HG02973 (cell line): ENCODE results near the gene SMAD6.

Experiments
- ATAC-seq: cut with Tn5 transposase; IDR thresholded peaks from one replicate; pipeline ENCODE4 v1.9.1; 2021; ENCODE audit warnings: moderate library complexity; ENCODE audit not compliant: unreplicated experiment

The SMAD6 gene

DNA sequence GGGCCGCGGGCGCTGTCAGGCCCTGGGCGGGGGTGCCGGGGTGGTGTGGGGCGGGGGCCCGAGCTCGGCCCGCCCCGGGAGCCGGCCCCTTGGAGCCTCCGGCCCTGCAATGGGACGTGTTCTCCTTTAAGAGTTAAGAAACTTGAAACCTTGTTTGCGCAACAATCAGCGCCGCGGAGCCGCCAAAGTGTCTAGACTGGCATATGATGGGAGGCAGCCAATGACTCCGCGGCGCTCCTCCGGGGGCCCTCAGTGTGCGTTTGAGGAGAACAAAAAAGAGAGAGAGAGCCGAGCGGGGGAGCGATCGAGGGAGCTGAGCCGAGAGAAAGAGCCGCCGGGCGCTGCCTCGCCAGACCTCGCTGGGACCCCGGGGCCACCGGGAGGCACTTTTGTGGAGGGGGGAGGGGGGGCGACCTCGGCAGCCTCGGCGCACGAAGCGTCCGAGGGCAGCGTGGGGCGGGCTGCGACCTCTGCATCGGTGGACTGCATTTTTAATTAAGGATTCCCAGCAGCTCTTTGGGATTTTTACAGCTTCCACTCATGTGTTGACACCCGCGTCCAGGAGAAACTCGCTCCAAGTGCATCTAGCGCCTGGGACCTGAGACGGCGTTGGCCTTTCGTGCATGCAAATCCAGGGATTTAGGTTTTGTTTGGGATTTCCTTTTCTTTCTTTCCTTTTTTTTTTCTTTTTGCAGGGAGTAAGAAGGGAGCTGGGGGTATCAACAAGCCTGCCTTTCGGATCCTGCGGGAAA is at the start of gene SMAD6:
SMAD6 (plus strand) TSS at position 202 of the 752 bp plus-strand sequence. CDS start 1,023 bp downstream, outside the sequence.
- no peak for ATAC-seq

- no peak for ATAC-seq
These were observed 49.2 kb upstream of the SMAD6 start for GRCh38 chr15:66652806-66653205.

DNA sequence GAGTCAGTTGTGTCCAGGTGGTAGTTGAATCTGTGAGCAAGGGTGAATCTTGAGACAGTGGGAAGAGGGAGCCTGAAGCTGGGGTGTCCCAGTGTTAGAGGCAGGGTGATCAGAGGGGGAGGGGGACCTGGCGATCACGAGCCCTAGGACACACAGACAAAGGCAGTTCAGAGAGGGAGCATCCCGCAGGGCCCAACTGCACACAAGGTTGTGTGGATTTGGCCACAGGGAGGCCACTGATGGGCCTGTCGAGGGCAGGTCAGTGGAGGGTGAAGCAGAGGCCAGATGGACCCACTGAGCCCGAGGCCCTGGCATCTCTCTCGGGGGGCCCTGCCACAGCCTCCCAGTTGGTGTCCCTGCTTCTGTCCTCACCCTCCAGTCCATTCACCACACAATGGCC is 48.6 kb upstream of the SMAD6 start:
- ATAC-seq, result no peak

GRCh38 chr15:66653852-66654251 is 48.2 kb upstream of the SMAD6 start:
- no peak for ATAC-seq

DNA sequence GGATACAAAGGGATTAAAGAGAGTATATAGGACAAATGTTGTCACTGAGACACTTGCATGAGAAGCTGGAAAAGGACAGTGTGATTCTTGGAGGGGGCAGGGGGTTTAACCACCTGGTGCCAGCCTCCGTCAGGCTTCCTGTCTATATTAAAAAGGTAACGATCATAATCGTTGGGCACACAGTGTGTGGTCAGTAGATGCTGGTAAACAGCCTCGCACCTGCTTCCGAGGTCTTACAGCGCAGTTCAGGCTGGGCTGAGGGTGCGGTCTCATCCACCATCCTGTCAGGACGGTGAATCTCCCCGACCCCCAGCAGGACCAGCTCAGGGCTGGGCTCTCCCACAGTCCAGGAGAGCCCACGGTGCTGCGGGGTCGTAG is 47.7 kb upstream of the SMAD6 start:
- ATAC-seq, result no peak

DNA sequence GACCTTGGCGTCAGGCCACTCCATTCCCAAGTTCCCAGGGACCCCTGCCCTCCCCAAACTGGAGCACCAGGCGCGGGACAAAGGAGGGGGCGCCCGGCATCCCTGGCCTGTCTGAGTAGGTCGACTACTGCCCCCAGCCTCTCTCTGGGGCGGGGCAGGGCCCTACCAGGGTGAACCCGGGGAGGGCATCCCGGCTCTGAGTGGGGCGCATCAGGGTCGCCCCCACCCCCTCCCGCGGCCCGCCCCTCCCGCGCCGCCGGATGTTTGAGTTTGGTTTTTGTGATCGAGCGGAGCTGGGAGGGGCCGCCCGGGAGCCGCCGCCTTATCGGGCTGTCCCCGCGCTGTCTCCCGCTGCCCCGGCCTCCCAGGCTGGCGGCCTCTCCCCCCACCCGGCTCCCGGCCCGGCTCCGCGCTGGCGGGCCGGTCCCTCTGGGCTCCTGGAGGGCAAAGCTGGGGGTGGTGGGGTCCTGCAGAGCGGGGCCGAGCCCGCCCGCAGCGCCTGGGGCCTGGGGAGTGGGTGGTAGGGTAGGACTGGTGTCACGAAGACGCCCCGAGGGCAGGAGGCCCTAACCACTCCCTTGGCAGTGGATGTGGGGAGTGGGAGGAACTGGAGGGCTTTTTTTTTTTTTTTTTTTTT is 47.2 kb upstream of the SMAD6 start:
- ATAC-seq, result no peak

DNA sequence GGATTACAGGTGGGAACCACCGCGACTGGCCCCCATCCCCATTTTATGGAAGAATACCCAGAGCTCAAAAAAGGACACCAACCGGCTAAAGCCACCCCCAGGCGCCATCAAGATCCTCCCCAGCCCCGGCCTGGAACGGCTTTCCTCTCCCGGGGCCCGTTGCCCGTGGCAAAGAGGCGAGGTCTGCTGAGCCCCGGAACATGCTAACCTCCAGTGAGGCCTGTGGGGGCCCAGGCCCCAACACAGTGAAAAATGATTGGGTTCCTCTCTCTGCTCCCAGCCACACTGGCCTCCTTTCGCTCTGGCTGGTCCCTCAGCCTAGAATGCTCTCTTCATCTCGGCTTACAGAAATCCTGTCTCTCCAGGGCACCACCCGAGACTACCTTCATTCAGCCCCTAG is 46.5 kb upstream of the SMAD6 start:
- ATAC-seq, result no peak

DNA sequence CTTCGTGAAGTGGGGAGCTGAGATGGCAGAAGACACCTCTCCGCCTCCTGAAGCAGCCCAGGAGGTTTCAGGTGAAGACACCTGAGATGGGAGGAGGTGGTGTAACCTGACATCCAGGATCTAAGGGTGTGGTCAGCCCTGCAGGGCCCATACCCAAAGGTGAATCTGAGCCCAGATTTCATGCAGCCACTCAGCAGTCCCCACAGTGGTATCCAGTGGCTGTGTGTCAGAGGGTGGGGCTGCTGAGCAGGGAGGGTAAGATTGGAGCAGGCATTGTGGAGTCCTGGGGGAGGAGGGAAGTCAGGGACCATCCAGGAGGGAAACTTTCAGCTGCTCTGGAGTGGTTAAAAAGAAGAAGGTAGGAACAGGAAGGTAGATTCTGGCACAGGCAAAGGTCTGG is 46.0 kb upstream of the SMAD6 start:
- no peak for ATAC-seq

DNA sequence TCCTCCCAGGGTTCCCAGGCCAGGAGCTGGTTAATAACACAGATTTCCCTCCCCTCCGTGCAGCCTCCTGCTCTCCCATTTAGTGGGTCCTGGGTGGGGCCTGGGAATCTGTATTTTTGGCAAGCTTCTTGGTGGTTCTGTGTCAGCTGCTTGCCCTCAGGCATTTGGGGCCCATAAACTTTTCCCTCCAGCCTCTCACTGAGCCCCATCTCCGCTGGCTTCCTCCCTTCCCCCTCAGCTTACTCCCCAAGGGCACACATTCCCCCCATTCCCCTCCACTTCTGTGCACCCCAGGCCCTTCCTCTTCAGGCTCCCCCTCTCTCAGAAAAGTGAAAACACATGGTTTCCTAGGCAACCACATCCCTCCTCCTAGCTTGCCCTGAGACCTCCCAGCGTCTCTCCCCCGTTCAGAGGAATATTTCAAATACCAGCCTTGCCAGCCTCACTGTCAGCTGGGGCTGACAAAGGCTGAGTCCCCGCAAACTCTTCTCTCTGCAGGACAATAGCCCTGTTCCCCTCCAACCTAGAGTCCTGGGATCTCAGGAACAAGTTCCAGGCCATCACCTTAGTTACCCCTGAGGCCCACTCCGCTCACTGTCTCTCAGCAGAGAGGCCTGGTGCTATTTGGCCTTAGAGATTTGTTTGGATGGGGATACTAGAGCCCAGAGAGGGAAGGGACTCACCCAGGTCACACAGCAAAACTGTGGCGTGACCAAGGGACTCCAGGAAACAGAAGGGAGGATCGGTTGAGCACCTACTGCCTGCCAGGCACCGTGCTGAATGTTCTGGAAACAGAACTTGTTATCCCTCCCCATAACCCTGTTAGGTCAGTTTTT is 44.6 kb upstream of the SMAD6 start:
- no peak for ATAC-seq

DNA sequence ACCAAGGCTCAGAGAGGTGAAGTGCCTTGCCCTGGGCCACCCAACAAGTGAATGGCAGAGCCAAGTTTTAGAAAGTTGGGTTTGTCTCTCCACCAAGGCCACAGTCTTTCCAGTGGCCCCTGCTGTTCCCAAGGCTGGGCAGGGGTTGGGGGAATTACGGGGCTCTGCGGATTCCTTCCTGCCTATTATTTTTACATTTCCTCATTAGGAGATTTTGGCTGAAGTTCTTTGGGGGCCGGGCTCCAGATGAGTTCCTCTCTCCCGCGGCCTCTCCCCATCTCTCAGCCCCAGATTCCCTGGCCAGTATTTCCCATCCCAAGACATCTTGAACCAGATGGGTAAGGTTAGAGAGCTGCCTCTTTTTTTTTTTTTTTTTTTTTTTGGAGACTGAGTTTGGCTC is 44.0 kb upstream of the SMAD6 start:
- ATAC-seq, result no peak

GRCh38 chr15:66658855-66659254 is 43.2 kb upstream of the SMAD6 start:
- ATAC-seq, result no peak

DNA sequence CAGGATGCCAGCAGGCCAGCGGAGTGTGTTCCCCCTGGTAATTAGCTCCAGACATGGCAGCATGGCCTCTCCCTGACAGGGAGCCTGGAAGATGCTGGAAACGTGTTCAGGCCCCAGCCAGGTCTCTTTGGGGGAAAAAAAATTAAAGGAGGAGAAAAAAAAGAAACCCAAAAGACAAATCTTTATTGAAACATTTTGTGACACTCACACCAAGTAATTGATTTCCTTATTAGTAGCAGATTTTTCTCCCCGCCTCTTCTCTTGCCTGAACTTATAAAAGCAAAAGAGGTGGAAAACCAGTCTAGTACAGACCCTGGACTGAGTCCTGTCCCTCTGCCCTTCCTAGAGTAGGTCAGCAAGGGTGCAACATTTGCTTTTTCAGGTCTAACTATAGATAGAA is 42.7 kb upstream of the SMAD6 start:
- ATAC-seq, result no peak

GRCh38 chr15:66661432-66662096 is 40.5 kb upstream of the SMAD6 start:
- no peak for ATAC-seq

- no peak for ATAC-seq
These were observed 39.5 kb upstream of the SMAD6 start for GRCh38 chr15:66662522-66662921.

- no peak for ATAC-seq
These were observed 38.4 kb upstream of the SMAD6 start for GRCh38 chr15:66663664-66664063.

DNA sequence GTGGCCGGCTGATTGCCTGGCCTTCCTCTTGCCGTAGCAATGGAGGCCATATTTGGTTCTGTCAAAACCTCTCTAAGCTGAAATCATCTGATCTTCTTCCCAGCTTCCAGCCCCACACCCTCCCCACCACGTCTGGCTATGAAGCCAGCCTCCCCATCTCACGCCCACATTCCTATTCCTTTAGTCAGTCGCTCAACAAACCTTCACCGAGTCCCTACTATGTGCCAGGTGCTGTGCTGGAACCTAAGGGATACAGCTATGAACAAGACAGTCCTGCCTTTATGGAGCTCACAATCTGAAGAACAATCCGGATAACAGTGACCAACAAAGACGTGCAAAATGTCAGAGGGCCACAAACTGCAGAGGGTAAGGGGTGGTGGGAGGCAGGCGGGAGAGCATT is 31.9 kb upstream of the SMAD6 start:
- no peak for ATAC-seq

DNA sequence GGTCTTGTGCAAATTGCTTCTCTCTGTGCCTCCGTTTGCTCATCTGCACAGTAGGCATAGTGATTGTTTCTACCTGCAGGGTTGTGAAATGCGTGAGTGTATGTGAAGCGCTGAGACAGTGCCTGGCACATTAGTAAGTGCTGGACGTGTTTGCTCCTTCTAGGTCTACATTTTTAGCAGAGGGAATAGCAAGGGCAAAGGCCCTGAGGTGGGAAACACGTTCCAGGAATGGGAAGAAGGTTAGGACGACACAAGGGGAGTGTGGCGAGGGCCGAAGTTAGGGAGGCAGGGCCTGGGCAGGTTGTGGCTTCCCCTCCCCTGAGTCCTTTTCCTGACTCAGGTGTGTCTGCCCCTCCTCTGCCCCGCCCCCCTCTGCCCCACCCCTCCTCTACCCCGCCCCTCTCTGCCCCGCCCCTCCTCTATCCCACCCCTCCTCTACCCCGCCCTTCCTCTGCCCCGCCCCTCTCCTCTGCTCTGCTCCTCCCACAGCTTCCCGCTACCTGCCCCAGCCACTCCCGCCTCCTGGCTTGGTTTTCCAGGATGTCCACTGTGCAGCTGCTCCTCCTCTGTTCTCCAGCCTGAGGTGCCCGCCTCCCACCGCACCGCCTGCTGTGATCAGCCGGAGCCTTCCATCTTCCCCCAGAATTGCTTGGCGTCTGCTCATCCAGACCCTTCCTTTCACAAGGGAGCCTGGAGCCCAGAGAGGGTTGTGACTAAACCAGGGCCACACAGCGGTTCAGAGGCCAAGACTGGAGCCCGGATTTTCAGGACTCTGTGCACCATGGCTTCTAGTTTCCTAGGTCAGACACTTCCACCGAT is 31.1 kb upstream of the SMAD6 start:
- ATAC-seq, result no peak

DNA sequence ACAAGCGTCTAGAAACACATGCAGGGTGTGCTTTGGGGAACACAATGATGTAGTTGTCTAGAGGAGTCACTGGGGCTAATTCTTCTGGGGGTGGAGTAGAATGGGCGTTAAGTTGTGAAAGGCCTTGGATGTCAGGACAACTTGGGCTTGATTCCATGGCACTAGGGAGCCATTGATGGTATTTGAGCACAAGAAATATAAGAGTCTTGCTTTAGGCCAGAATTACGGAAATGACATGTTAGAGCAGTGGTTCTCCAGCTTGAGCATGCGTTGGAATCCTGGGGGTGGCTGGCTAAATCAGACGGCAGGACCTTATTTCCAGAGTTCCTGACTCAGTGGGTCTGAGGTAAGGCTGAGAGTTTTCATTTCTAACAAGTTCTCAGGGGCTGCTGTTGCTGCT is 29.2 kb upstream of the SMAD6 start:
- ATAC-seq, result no peak

- no peak for ATAC-seq
These were observed 28.4 kb upstream of the SMAD6 start for GRCh38 chr15:66673410-66674322.
